GM12873 (cell line): ENCODE results near the gene ECE2.

ENCODE experiments used
- CTCF ChIP-seq: IDR thresholded peaks from 2 replicates; pipeline ENCODE4 v1.5.1; 2012; ENCODE audit warnings: low read depth, mild to moderate bottlenecking, moderate library complexity, low read length, control low read depth; ENCODE audit not compliant: insufficient read depth; ENCODE audit errors: missing control alignments

ECE2 gene

GRCh38 chr3:184298759-184299487 lies 23.1 kb downstream of the ECE2 start, which contains the start of gene PSMD2:
TSS of gene PSMD2 (plus strand) at chr3:184299241. CDS start at chr3:184299267, 26 bp downstream.
- no peak for TF ChIP-seq CTCF

- TF ChIP-seq CTCF, result no peak
Observed at GRCh38 chr3:184299488-184300377, 23.9 kb downstream of the ECE2 start.

GRCh38 chr3:184300378-184300720 lies 24.5 kb downstream of the ECE2 start:
- no peak for TF ChIP-seq CTCF

GRCh38 chr3:184305577-184305976 lies 29.8 kb downstream of the ECE2 start:
- TF ChIP-seq CTCF, result peak; percentile 27

- TF ChIP-seq CTCF, result no peak
Observed at GRCh38 chr3:184306341-184306972, 30.6 kb downstream of the ECE2 start.

GRCh38 chr3:184307915-184308314 lies 32.1 kb downstream of the ECE2 start:
- no peak for TF ChIP-seq CTCF

GRCh38 chr3:184308744-184309143 lies 32.9 kb downstream of the ECE2 start:
- TF ChIP-seq CTCF, result no peak
